ENCODE results near the gene ALKBH5.

- no peak for TF ChIP-seq CREB1 (IDR thresholded peaks at IDR 0.05; ENCODE audit: low read depth)
- no peak for TF ChIP-seq NBN (IDR thresholded peaks at IDR 0.05)
- TF ChIP-seq RAD21 (IDR thresholded peaks at IDR 0.05; ENCODE audit: insufficient read depth, low read depth, low read length), result no peak
- TF ChIP-seq JUND (IDR thresholded peaks at IDR 0.05; ENCODE audit: low read depth, low read length), result no peak
- 0 out of 2 replicates have a peak, but pooled peaks have one; percentile 11 for TF ChIP-seq POLR2A (IDR thresholded peaks at IDR 0.05; ENCODE audit: low read depth, low read length)
- TF ChIP-seq, protein P1, sequence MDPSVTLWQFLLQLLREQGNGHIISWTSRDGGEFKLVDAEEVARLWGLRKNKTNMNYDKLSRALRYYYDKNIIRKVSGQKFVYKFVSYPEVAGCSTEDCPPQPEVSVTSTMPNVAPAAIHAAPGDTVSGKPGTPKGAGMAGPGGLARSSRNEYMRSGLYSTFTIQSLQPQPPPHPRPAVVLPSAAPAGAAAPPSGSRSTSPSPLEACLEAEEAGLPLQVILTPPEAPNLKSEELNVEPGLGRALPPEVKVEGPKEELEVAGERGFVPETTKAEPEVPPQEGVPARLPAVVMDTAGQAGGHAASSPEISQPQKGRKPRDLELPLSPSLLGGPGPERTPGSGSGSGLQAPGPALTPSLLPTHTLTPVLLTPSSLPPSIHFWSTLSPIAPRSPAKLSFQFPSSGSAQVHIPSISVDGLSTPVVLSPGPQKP (IDR thresholded peaks at IDR 0.05; ENCODE audit: low read depth, low read length), result no peak
- no peak for TF ChIP-seq ZNF622 (IDR thresholded peaks at IDR 0.05)
- TF ChIP-seq, protein P2, sequence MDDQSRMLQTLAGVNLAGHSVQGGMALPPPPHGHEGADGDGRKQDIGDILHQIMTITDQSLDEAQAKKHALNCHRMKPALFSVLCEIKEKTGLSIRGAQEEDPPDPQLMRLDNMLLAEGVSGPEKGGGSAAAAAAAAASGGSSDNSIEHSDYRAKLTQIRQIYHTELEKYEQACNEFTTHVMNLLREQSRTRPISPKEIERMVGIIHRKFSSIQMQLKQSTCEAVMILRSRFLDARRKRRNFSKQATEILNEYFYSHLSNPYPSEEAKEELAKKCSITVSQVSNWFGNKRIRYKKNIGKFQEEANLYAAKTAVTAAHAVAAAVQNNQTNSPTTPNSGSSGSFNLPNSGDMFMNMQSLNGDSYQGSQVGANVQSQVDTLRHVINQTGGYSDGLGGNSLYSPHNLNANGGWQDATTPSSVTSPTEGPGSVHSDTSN (IDR thresholded peaks at IDR 0.05; ENCODE audit: insufficient replicate concordance, low read depth, low read length), result no peak
- no peak for TF ChIP-seq CBX3 (IDR thresholded peaks at IDR 0.05; ENCODE audit: borderline replicate concordance, low read depth)
- no peak for TF ChIP-seq SPI1 (IDR thresholded peaks at IDR 0.05; ENCODE audit: borderline replicate concordance, insufficient read depth, low read depth, low read length)
These were observed 62.6 kb downstream of the ALKBH5 start for GRCh38 chr17:18246109-18246725.

All from GM12878 (cell line).